ENCODE results near the gene KIAA0040.

The KIAA0040 gene

GRCh38 chr1:175152006-175152652 lies 40.4 kb downstream of the KIAA0040 start:
- TF ChIP-seq GATA2 (IDR thresholded peaks at IDR 0.05; ENCODE audit: low read depth, low read length) (peak; percentile 79), GATA3 (IDR thresholded peaks at IDR 0.05; ENCODE audit: low read depth, low read length) (no peak)

- TF ChIP-seq GATA2 (IDR thresholded peaks at IDR 0.05; ENCODE audit: low read depth, low read length) = no peak
- no peak for TF ChIP-seq GATA3 (IDR thresholded peaks at IDR 0.05; ENCODE audit: low read depth, low read length)
These were observed 41.8 kb downstream of the KIAA0040 start for GRCh38 chr1:175150596-175151319.

GRCh38 chr1:175148068-175148467 lies 44.5 kb downstream of the KIAA0040 start:
- TF ChIP-seq GATA3 (IDR thresholded peaks at IDR 0.05; ENCODE audit: low read depth, low read length) (no peak), GATA2 (IDR thresholded peaks at IDR 0.05; ENCODE audit: low read depth, low read length) (no peak)

GRCh38 chr1:175147569-175147968 lies 45.0 kb downstream of the KIAA0040 start:
- no peak for TF ChIP-seq GATA2 (IDR thresholded peaks at IDR 0.05; ENCODE audit: low read depth, low read length)
- TF ChIP-seq GATA3 (IDR thresholded peaks at IDR 0.05; ENCODE audit: low read depth, low read length) = no peak

GRCh38 chr1:175146529-175147213 lies 45.9 kb downstream of the KIAA0040 start:
- TF ChIP-seq GATA2 (IDR thresholded peaks at IDR 0.05; ENCODE audit: low read depth, low read length) = no peak
- TF ChIP-seq GATA3 (IDR thresholded peaks at IDR 0.05; ENCODE audit: low read depth, low read length) = no peak

DNA sequence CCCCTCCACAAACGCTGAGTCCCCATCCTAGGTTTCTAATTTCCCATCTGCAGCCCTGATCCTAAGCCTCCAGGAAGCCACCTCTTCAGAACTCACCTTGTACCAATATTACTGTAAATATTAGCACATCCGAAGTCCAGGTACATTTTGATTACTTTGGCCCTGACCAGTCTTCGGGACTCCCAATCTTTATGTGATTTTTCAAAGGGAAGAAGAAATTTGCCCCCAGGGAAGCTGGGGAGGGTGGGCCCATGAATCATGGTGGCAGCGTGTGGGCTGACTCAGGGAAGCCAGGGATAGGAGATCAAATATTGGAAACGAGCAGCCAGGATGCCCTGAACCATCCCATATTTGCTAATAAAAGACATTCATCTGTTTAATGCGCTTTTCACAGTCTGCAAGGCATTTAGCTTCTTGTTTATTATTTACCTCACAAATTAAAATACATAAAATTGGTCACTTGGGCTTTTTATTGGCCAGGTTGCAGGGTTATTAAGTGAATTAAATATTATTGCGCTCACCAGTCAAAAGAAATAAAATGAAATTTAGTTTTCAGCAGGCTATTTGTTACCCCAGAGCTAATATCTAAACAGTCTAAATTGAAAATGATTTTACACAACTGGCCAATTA lies 46.6 kb downstream of the KIAA0040 start:
- no peak for TF ChIP-seq GATA3 (IDR thresholded peaks at IDR 0.05; ENCODE audit: low read depth, low read length)
- no peak for TF ChIP-seq GATA2 (IDR thresholded peaks at IDR 0.05; ENCODE audit: low read depth, low read length)

DNA sequence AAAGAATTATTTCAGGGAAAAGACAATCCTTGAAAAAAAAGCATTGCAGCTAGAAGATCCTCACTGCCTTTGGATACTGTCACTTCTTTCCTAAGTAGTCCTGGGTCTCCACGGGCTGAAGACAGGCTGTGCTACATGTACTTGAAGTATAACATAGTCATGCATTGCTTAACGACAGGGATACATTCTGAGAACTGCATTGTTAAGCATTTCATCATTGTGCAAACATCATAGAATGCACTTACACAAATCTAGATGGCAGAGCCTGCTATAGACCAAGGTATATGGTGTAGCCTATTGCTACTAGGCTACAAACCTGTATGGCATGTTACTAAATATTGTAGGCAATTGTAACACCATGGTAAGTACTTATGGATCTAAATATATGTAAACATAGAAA lies 54.0 kb downstream of the KIAA0040 start:
- no peak for TF ChIP-seq GATA2 (IDR thresholded peaks at IDR 0.05; ENCODE audit: low read depth, low read length)
- TF ChIP-seq GATA3 (IDR thresholded peaks at IDR 0.05; ENCODE audit: low read depth, low read length) = no peak

DNA sequence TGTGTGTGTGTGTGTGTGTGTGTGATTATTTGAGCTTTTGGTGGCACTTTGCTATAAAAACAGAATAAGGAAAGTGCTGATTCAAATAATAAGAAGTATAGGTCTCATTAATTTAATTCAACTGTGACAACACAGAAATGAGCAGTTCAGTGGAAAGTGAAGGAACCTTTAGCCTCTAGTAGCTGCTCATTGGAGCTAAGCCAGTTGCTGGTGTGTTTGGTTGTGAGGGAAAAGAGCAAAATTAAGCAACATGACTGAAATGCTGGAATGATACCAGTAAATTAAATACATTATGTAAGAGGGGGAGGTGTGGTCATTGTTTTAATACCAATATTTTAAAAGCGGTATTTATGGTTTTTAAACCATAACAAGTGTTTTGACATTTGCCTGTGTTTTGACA lies 55.2 kb downstream of the KIAA0040 start:
- TF ChIP-seq GATA2 (IDR thresholded peaks at IDR 0.05; ENCODE audit: low read depth, low read length) (no peak), GATA3 (IDR thresholded peaks at IDR 0.05; ENCODE audit: low read depth, low read length) (no peak)

- TF ChIP-seq GATA3 (IDR thresholded peaks at IDR 0.05; ENCODE audit: low read depth, low read length) = no peak
- no peak for TF ChIP-seq GATA2 (IDR thresholded peaks at IDR 0.05; ENCODE audit: low read depth, low read length)
These were observed 56.3 kb downstream of the KIAA0040 start for GRCh38 chr1:175136246-175136645.

GRCh38 chr1:175134500-175134899 lies 58.1 kb downstream of the KIAA0040 start:
- TF ChIP-seq GATA2 (IDR thresholded peaks at IDR 0.05; ENCODE audit: low read depth, low read length) = no peak
- no peak for TF ChIP-seq GATA3 (IDR thresholded peaks at IDR 0.05; ENCODE audit: low read depth, low read length)

DNA sequence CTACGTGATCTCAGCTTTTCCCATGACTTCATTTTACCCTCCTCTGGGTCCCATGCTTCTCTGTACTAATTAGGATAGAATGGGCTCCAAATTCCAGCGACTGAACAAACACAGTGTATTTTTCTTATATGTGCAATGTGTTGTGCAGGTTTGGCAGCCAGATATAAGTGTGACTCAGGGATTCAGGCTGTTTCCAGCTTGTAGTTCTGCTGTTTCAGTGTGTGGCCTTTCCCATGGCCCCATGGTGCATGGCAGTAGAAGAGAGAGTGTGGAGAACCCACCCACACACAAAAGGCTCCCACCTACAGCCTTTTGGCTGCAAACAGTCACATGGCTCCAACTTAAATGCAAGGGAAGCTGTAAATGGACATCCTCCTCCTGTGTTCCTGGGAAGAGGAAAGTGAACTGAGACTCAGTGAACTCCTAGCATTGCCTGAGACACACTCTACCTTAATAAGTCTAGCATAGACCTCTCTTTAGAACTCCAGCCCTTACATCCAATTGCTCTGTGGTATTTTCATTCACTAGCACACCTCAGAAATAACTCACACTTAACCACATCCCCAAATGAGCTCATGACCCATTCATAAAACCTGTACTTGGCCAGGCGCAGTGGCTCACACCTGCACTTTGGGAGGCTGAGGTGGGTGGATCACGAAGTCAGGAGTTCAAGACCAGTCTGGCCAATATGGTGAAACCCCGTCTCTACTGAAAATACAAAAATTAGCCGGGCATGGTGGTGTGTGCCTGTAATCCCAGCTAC lies 58.7 kb downstream of the KIAA0040 start:
- no peak for TF ChIP-seq GATA2 (IDR thresholded peaks at IDR 0.05; ENCODE audit: low read depth, low read length)
- TF ChIP-seq GATA3 (IDR thresholded peaks at IDR 0.05; ENCODE audit: low read depth, low read length) = no peak

GRCh38 chr1:175132436-175132835 lies 60.1 kb downstream of the KIAA0040 start:
- no peak for TF ChIP-seq GATA2 (IDR thresholded peaks at IDR 0.05; ENCODE audit: low read depth, low read length)
- TF ChIP-seq GATA3 (IDR thresholded peaks at IDR 0.05; ENCODE audit: low read depth, low read length) = no peak

DNA sequence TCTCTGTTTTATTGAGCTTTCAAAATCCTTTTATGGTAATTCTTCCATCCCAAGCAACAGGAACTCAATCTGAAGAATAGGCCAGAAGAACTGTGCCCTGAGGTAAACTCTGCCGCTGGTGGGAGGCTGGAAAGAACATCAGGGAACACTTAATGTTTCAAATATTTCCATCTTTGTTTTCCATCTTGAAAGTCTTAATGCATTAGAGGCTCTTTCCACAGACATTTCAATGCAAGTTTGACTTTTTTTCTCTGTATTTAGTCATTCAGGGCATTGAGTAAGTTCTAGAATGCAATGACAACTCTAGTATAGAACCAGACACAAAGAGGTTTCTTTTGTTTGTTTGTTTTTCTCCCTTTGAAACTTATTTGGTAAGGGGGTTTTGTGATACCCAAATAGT lies 61.5 kb downstream of the KIAA0040 start:
- TF ChIP-seq GATA2 (IDR thresholded peaks at IDR 0.05; ENCODE audit: low read depth, low read length) = no peak
- no peak for TF ChIP-seq GATA3 (IDR thresholded peaks at IDR 0.05; ENCODE audit: low read depth, low read length)

GRCh38 chr1:175130649-175131045 lies 61.9 kb downstream of the KIAA0040 start:
- TF ChIP-seq GATA3 (IDR thresholded peaks at IDR 0.05; ENCODE audit: low read depth, low read length) (no peak), GATA2 (IDR thresholded peaks at IDR 0.05; ENCODE audit: low read depth, low read length) (no peak)

Data from SH-SY5Y (cell line).